ENCODE results near the gene MRTFA.

Gene MRTFA

DNA sequence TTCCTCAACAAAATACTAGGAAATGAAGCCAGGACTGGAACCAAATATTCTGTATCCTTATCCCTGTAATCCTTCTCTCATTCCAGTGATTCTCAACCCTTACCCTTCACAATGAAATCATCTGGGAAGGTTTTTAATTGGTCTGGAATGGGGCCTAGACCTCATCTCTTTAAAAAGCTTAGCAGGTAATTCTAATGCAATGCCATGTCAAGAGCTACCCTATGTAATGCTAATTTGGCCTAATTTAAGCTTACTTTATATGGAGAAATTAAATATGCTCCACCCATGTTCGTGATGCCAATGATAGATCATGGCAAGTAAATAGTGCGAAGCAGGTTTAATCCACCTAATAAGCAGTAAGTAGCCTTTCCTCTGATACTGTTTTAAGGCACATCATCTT is 164.5 kb downstream of the MRTFA start:
- no peak overlapping the region for H2AFZ ChIP-seq (ENCODE audit: low read length)
- no peak overlapping the region for H2BK120ac ChIP-seq (ENCODE audit: low read depth, low read length)
- no peak overlapping the region for H4K91ac ChIP-seq (ENCODE audit: low read depth, low read length, poor library complexity)
- H3K4me1 ChIP-seq (ENCODE audit: control insufficient read depth in 2 of 2, insufficient read depth in 1 of 2, low read depth in 1 of 2, low read length in 2 of 2), result no peaks in the 10 kb centered on the region
- no peak overlapping the region for H4K8ac ChIP-seq (ENCODE audit: low read depth, low read length)
- H2BK12ac ChIP-seq (ENCODE audit: low read length), result no peak overlapping the region
- H3K36me3 ChIP-seq (replicated peaks in 1 of 2; ENCODE audit: control insufficient read depth in 2 of 2, insufficient read depth in 2 of 2, low read length in 2 of 2), result no peaks in the 10 kb centered on the region
- H3K27ac ChIP-seq (replicated peaks; ENCODE audit: low read length), result no peak overlapping the region
- no peaks in the 10 kb centered on the region for H3K79me1 ChIP-seq (ENCODE audit: low read depth, low read length)
- H3K18ac ChIP-seq (ENCODE audit: low read length), result no peak overlapping the region
- no CpG with 5 or more reads among the region's 2 CpGs for WGBS, 2 donors (ENCODE audit: extremely low coverage in 2 of 2, insufficient read length in 2 of 2, insufficient replicate concordance in 1 of 2)
- no peak overlapping the region for H3K9ac ChIP-seq (ENCODE audit: low read depth, low read length, poor library complexity)
- H3K23ac ChIP-seq (ENCODE audit: low read depth, low read length, poor library complexity), result no peak overlapping the region
- no peak overlapping the region for H2AK5ac ChIP-seq (ENCODE audit: low read depth, low read length)
- no peak overlapping the region for H2BK15ac ChIP-seq (ENCODE audit: low read length)
- no peak for DNase-seq (ENCODE audit: low spot score)
- no peak overlapping the region for H2BK5ac ChIP-seq (ENCODE audit: low read length)
- H3K27me3 ChIP-seq (ENCODE audit: control insufficient read depth in 3 of 3, insufficient read depth in 3 of 3, low read depth in 1 of 3, low read length in 3 of 3), result no peaks in the 10 kb centered on the region
- H3K4me2 ChIP-seq (ENCODE audit: insufficient read depth, low read length, poor library complexity, severe bottlenecking), result no peak overlapping the region
- H3K4ac ChIP-seq (ENCODE audit: low read length), result no peak overlapping the region
- H3K9me3 ChIP-seq (replicated peaks in 1 of 2; ENCODE audit: control insufficient read depth in 2 of 2, insufficient read depth in 1 of 2, low read depth in 1 of 2, low read length in 2 of 2), result no peaks in the 10 kb centered on the region
- no peak overlapping the region for H3K14ac ChIP-seq (ENCODE audit: low read length)
- no peak overlapping the region for H3K4me3 ChIP-seq (ENCODE audit: low read length in 2 of 2)

DNA sequence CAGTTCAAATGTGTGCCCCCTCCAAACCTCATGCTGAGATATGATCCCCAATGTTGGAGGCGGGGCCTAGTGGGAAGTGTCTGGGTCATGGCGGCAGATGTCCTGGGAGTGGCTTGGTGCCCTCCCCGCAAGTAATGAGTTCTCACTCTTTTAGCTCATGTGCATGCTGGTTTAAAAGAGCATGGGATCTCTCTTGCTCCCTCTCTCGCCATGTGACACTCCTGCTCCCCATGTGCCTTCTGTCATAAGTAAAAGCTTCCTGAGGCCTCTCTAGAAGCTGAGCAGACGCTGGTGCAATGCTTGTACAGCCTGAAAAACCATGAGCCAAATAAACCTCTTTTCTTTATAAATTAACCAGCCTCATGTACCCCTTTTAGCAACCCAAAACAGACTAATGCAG is 167.3 kb downstream of the MRTFA start:
- no CpG with 5 or more reads among the region's 5 CpGs for WGBS, 2 donors (ENCODE audit: extremely low coverage in 2 of 2, insufficient read length in 2 of 2, insufficient replicate concordance in 1 of 2)
- no peak for DNase-seq (ENCODE audit: low spot score)
- H3K14ac ChIP-seq (ENCODE audit: low read length), result no peak overlapping the region

GRCh38 chr22:40468616-40469015 is 167.9 kb downstream of the MRTFA start:
- no peak overlapping the region for H3K27ac ChIP-seq (replicated peaks; ENCODE audit: low read length)
- no peak overlapping the region for H3K9ac ChIP-seq (ENCODE audit: low read depth, low read length, poor library complexity)
- no peaks in the 10 kb centered on the region for H3K36me3 ChIP-seq (replicated peaks in 1 of 2; ENCODE audit: control insufficient read depth in 2 of 2, insufficient read depth in 2 of 2, low read length in 2 of 2)
- no peak overlapping the region for H2BK5ac ChIP-seq (ENCODE audit: low read length)
- H2AK5ac ChIP-seq (ENCODE audit: low read depth, low read length), result no peak overlapping the region
- H2BK120ac ChIP-seq (ENCODE audit: low read depth, low read length), result no peak overlapping the region
- H3K27me3 ChIP-seq (ENCODE audit: control insufficient read depth in 3 of 3, insufficient read depth in 3 of 3, low read depth in 1 of 3, low read length in 3 of 3), result no peaks in the 10 kb centered on the region
- no peak overlapping the region for H3K23ac ChIP-seq (ENCODE audit: low read depth, low read length, poor library complexity)
- no peak overlapping the region for H4K91ac ChIP-seq (ENCODE audit: low read depth, low read length, poor library complexity)
- H3K79me1 ChIP-seq (ENCODE audit: low read depth, low read length), result no peaks in the 10 kb centered on the region
- no peak overlapping the region for H2AFZ ChIP-seq (ENCODE audit: low read length)
- H3K4me3 ChIP-seq (ENCODE audit: low read length in 2 of 2), result no peak overlapping the region
- no peak overlapping the region for H3K4me2 ChIP-seq (ENCODE audit: insufficient read depth, low read length, poor library complexity, severe bottlenecking)
- H3K14ac ChIP-seq (ENCODE audit: low read length), result no peak overlapping the region
- H3K4me1 ChIP-seq (ENCODE audit: control insufficient read depth in 2 of 2, insufficient read depth in 1 of 2, low read depth in 1 of 2, low read length in 2 of 2), result no peaks in the 10 kb centered on the region
- H3K18ac ChIP-seq (ENCODE audit: low read length), result no peak overlapping the region
- no peak overlapping the region for H3K4ac ChIP-seq (ENCODE audit: low read length)
- H4K8ac ChIP-seq (ENCODE audit: low read depth, low read length), result no peak overlapping the region
- no peak overlapping the region for H2BK15ac ChIP-seq (ENCODE audit: low read length)
- H3K9me3 ChIP-seq (replicated peaks in 1 of 2; ENCODE audit: control insufficient read depth in 2 of 2, insufficient read depth in 1 of 2, low read depth in 1 of 2, low read length in 2 of 2), result no peaks in the 10 kb centered on the region
- H2BK12ac ChIP-seq (ENCODE audit: low read length), result no peak overlapping the region
- DNase-seq (ENCODE audit: low spot score), result no peak

More for the DNA sequence above, 167.3 kb downstream of the MRTFA start:
- Histone ChIP-seq H2BK120ac (ENCODE audit: low read depth, low read length) (no peak overlapping the region), H2BK12ac (ENCODE audit: low read length) (no peak overlapping the region), H4K91ac (ENCODE audit: low read depth, low read length, poor library complexity) (no peak overlapping the region), H3K9me3 (replicated peaks in 1 of 2; ENCODE audit: control insufficient read depth in 2 of 2, insufficient read depth in 1 of 2, low read depth in 1 of 2, low read length in 2 of 2) (no peaks in the 10 kb centered on the region), H3K79me1 (ENCODE audit: low read depth, low read length) (no peaks in the 10 kb centered on the region), H3K4me3 (ENCODE audit: low read length in 2 of 2) (no peak overlapping the region), H2BK15ac (ENCODE audit: low read length) (no peak overlapping the region), H4K8ac (ENCODE audit: low read depth, low read length) (no peak overlapping the region), H3K4me2 (ENCODE audit: insufficient read depth, low read length, poor library complexity, severe bottlenecking) (no peak overlapping the region), H3K18ac (ENCODE audit: low read length) (no peak overlapping the region), H3K23ac (ENCODE audit: low read depth, low read length, poor library complexity) (no peak overlapping the region), H2AK5ac (ENCODE audit: low read depth, low read length) (no peak overlapping the region), H2BK5ac (ENCODE audit: low read length) (no peak overlapping the region), H3K4ac (ENCODE audit: low read length) (no peak overlapping the region), H3K9ac (ENCODE audit: low read depth, low read length, poor library complexity) (no peak overlapping the region), H3K4me1 (ENCODE audit: control insufficient read depth in 2 of 2, insufficient read depth in 1 of 2, low read depth in 1 of 2, low read length in 2 of 2) (no peaks in the 10 kb centered on the region), H3K27ac (replicated peaks; ENCODE audit: low read length) (no peak overlapping the region), H3K36me3 (replicated peaks in 1 of 2; ENCODE audit: control insufficient read depth in 2 of 2, insufficient read depth in 2 of 2, low read length in 2 of 2) (no peaks in the 10 kb centered on the region), H3K27me3 (ENCODE audit: control insufficient read depth in 3 of 3, insufficient read depth in 3 of 3, low read depth in 1 of 3, low read length in 3 of 3) (no peaks in the 10 kb centered on the region), H2AFZ (ENCODE audit: low read length) (no peak overlapping the region)

GRCh38 chr22:40466976-40467375 is 169.5 kb downstream of the MRTFA start:
- Histone ChIP-seq H3K14ac (ENCODE audit: low read length) (no peak overlapping the region), H3K4ac (ENCODE audit: low read length) (no peak overlapping the region), H2BK15ac (ENCODE audit: low read length) (no peak overlapping the region), H3K4me2 (ENCODE audit: insufficient read depth, low read length, poor library complexity, severe bottlenecking) (no peak overlapping the region), H3K36me3 (replicated peaks in 1 of 2; ENCODE audit: control insufficient read depth in 2 of 2, insufficient read depth in 2 of 2, low read length in 2 of 2) (peaks cover 0 to 9% of the 10 kb centered on the region in 2 donors), H3K27me3 (ENCODE audit: control insufficient read depth in 3 of 3, insufficient read depth in 3 of 3, low read depth in 1 of 3, low read length in 3 of 3) (no peaks in the 10 kb centered on the region), H3K4me1 (ENCODE audit: control insufficient read depth in 2 of 2, insufficient read depth in 1 of 2, low read depth in 1 of 2, low read length in 2 of 2) (no peaks in the 10 kb centered on the region), H3K23ac (ENCODE audit: low read depth, low read length, poor library complexity) (no peak overlapping the region), H2AK5ac (ENCODE audit: low read depth, low read length) (no peak overlapping the region), H3K79me1 (ENCODE audit: low read depth, low read length) (no peaks in the 10 kb centered on the region), H2AFZ (ENCODE audit: low read length) (no peak overlapping the region), H2BK120ac (ENCODE audit: low read depth, low read length) (no peak overlapping the region), H2BK5ac (ENCODE audit: low read length) (no peak overlapping the region), H3K18ac (ENCODE audit: low read length) (no peak overlapping the region), H3K9ac (ENCODE audit: low read depth, low read length, poor library complexity) (no peak overlapping the region), H3K4me3 (ENCODE audit: low read length in 2 of 2) (no peak overlapping the region), H4K8ac (ENCODE audit: low read depth, low read length) (no peak overlapping the region), H3K9me3 (replicated peaks in 1 of 2; ENCODE audit: control insufficient read depth in 2 of 2, insufficient read depth in 1 of 2, low read depth in 1 of 2, low read length in 2 of 2) (no peaks in the 10 kb centered on the region), H4K91ac (ENCODE audit: low read depth, low read length, poor library complexity) (no peak overlapping the region), H2BK12ac (ENCODE audit: low read length) (no peak overlapping the region), H3K27ac (replicated peaks; ENCODE audit: low read length) (no peak overlapping the region)
- no CpG with 5 or more reads among the region's 1 CpG for WGBS, 2 donors (ENCODE audit: extremely low coverage in 2 of 2, insufficient read length in 2 of 2, insufficient replicate concordance in 1 of 2)
- DNase-seq (ENCODE audit: low spot score), result no peak
